Endothelial cell (in vitro differentiated cells): ENCODE results near the gene E2F1. TPM values are rescaled to one million over a fixed set of nuclear protein-coding genes. Genes with fewer than 3 reads are reported as not detected.

Experiments
- DNase-seq: peaks from one replicate; pipeline ENCODE4 v3.0.0; 2021; ENCODE audit warnings: low spot score
- H3K27ac Mint-ChIP-seq: one replicate; pipeline ENCODE4 v1.8.0; 2021; ENCODE audit warnings: mixed read lengths, inconsistent platforms; ENCODE audit not compliant: unreplicated experiment
- H3K27me3 Mint-ChIP-seq: one replicate; pipeline ENCODE4 v1.8.0; 2021; ENCODE audit warnings: mild to moderate bottlenecking, moderate library complexity, mixed read lengths, inconsistent platforms; ENCODE audit not compliant: unreplicated experiment
- H3K36me3 Mint-ChIP-seq: one replicate; pipeline ENCODE4 v1.8.0; 2021; ENCODE audit warnings: mild to moderate bottlenecking, low read depth, mixed read lengths, inconsistent platforms; ENCODE audit not compliant: unreplicated experiment
- H3K4me1 Mint-ChIP-seq: one replicate; pipeline ENCODE4 v1.8.0; 2021; ENCODE audit warnings: mild to moderate bottlenecking, mixed read lengths, inconsistent platforms; ENCODE audit not compliant: unreplicated experiment
- H3K4me3 Mint-ChIP-seq: one replicate; pipeline ENCODE4 v1.8.0; 2021; ENCODE audit warnings: mild to moderate bottlenecking, mixed read lengths, inconsistent platforms; ENCODE audit not compliant: unreplicated experiment
- H3K9me3 Mint-ChIP-seq: one replicate; pipeline ENCODE4 v1.8.0; 2021; ENCODE audit warnings: mixed read lengths, inconsistent platforms; ENCODE audit not compliant: unreplicated experiment
- total RNA-seq: library from RNA; stranded (reverse); fragmentation: NEBNext Ultra II Directional; extraction: Animal tissue kit (Norgen Biotek cat#: 25700); gene quantifications from one replicate; pipeline ENCODE4 v1.2.1, GENCODE V29; 2021; ENCODE audit not compliant: unreplicated experiment
- TF ChIP-seq, protein P1 (sequence below): fragments of 200-600 bp; sonication (generic); IDR thresholded peaks from one replicate; pipeline ENCODE4 v1.5.0; 2021; ENCODE audit warnings: antibody characterized with exemption; ENCODE audit not compliant: unreplicated experiment

The E2F1 gene
- total RNA-seq, 1 donor from 2014 or later: 6.7 TPM

DNA sequence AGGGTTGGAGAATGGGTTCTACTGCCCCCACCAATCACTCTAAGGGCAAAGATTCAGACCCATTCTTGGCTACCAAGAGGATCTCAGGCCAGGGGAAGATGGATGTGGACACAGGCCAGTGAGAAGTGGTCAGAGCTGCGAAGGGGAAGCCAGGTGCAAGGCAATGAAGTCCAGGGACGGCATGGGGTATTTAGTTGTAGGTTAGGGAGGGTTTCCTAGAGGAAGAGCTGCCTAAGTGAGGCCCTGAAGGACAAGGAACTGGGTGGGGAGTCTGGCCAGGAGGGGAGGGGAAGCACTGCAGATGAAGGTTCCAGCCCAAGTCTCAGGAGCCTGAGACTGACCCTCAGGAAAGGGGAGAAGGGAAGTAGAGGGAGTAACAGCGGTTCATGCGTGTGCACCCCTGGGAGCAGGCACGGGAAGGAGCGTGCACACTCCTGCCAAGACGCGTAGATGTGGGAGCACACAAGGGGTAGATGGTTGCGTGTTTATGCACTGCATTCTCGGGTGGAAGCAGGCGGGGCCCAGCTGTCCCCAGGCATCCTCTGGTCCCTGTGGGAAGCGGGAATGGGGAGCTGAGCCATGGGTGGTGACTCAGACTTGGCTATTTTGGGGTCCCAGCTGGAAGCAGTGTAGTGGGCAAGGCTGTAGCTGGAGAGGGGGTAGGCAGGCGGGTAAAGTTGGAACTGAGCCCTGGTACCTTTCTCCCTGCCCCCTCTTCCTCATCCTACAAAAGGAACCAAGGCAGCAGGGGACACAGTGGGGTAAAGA is 16.1 kb downstream of the E2F1 start:
- Mint-ChIP-seq H3K36me3 (peaks cover 8% of the 10 kb centered on the region), H3K4me3 (no peak overlapping the region), H3K27ac (peak overlapping the region; percentile 16), H3K27me3 (peaks cover 15% of the 10 kb centered on the region), H3K4me1 (peaks cover 21% of the 10 kb centered on the region), H3K9me3 (no peaks in the 10 kb centered on the region)
- DNase-seq: no peak
- TF ChIP-seq, protein P1, sequence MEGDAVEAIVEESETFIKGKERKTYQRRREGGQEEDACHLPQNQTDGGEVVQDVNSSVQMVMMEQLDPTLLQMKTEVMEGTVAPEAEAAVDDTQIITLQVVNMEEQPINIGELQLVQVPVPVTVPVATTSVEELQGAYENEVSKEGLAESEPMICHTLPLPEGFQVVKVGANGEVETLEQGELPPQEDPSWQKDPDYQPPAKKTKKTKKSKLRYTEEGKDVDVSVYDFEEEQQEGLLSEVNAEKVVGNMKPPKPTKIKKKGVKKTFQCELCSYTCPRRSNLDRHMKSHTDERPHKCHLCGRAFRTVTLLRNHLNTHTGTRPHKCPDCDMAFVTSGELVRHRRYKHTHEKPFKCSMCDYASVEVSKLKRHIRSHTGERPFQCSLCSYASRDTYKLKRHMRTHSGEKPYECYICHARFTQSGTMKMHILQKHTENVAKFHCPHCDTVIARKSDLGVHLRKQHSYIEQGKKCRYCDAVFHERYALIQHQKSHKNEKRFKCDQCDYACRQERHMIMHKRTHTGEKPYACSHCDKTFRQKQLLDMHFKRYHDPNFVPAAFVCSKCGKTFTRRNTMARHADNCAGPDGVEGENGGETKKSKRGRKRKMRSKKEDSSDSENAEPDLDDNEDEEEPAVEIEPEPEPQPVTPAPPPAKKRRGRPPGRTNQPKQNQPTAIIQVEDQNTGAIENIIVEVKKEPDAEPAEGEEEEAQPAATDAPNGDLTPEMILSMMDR: no peak

DNA sequence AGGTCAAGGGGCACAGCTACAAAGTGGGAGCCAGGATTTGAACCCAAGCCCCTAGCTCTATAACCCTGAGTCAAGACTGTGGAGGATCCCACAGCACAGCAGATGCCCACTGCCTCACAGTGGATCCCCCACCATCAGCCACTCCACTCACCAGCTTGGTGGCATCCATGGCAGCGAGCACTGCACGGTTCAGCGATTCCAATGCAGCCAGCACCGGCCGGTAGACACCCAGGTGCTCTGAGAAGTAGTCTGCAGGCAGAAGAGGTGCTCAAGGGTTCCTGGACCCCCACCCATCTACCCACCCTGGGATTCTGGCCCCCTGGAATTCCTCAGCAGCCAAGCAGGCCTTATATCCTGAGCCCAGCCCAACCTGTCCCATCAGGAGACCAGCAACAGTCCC is 17.0 kb downstream of the E2F1 start:
- Mint-ChIP-seq H3K4me1 (peaks cover 23% of the 10 kb centered on the region), H3K27ac (no peak overlapping the region), H3K9me3 (no peaks in the 10 kb centered on the region), H3K4me3 (no peak overlapping the region), H3K27me3 (peaks cover 20% of the 10 kb centered on the region), H3K36me3 (peaks cover 6% of the 10 kb centered on the region)
- TF ChIP-seq, protein P1: no peak
- DNase-seq: no peak

DNA sequence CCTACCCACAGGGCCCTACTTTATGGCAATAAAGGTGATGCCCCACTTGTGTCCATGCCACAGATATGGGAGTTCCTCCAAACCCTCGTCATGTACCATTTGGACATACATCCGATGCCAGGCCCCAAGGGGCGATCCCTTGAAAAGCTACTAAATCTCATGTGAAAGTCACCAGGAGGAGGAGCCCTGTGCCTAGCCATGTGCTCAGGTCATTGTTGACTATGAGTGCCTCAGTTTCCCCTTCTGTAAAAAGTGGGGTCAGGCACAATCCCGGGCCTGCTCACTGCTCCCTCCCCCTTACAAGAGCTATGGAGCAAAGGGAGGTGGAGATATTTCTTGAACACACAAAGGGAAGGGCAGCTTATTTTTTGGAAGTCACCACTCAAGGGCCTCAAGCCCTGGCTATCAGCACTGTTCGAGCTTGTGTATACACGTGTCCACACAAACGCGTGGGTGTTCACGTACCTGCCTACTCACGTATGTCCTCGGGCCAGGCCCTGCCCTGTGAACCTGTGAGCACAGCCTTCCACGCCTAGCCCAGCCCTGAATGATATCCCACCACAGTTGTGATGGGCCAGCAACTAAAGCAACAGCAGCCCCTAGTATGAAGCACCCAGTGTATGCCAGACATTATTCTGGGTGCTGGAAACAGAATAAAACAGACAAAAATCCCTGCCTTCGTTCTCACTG is 17.6 kb downstream of the E2F1 start:
- DNase-seq: no peak
- Mint-ChIP-seq H3K27ac (no peak overlapping the region), H3K27me3 (peaks cover 21% of the 10 kb centered on the region), H3K9me3 (no peaks in the 10 kb centered on the region), H3K4me1 (peaks cover 23% of the 10 kb centered on the region), H3K4me3 (no peak overlapping the region), H3K36me3 (peaks cover 6% of the 10 kb centered on the region)
- TF ChIP-seq, protein P1: no peak

DNA sequence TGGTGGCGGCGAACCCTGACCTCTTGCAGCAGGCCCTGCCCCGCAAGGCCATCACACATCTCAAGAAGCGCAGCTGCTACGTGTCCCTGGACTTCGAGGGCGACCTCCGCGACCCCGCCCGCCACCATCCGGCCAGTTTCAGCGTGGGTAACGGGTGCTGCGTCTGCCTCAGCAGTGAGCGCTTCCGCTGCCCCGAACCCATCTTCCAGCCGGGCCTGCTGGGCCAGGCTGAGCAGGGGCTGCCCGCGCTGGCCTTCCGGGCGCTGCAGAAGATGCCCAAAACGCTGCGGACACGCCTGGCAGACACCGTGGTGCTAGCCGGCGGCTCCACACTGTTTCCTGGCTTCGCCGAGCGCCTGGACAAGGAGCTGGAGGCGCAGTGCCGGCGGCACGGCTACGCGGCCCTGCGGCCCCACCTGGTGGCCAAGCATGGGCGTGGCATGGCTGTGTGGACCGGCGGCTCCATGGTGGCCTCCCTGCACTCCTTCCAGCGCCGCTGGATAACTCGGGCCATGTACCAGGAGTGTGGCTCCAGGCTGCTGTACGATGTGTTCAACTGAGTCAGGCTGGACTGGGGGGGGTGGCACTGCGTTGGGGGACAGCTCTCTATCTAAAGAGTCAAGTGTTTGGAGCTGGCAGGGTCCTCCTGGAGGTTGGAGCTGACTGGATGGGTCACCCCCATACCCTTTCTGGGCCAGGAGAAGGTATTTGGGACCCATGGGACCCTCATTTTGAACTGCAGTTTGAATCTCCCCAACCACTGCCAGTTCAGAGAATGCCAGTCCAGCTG is 18.3 kb downstream of the E2F1 start:
- DNase-seq: peak; percentile 85
- Mint-ChIP-seq H3K36me3 (peaks cover 6% of the 10 kb centered on the region), H3K4me1 (peaks cover 19% of the 10 kb centered on the region), H3K27ac (no peak overlapping the region), H3K9me3 (no peaks in the 10 kb centered on the region), H3K27me3 (peaks cover 19% of the 10 kb centered on the region), H3K4me3 (no peak overlapping the region)
- TF ChIP-seq, protein P1: peak; percentile 83
